CD4-positive, alpha-beta T cell treated with Interleukin-17A for 1 hour (primary cell): ENCODE measurements around the gene ROR1.

Experiments used
- DNase-seq: peaks from one replicate; pipeline ENCODE4 v3.0.0-alpha.2; 2020

Gene ROR1

GRCh38 chr1:63914706-63915105, 140.9 kb downstream of the ROR1 start:
- no peak for DNase-seq

- no peak for DNase-seq
Observed at GRCh38 chr1:63915121-63915520, 141.3 kb downstream of the ROR1 start.

GRCh38 chr1:63916485-63917360, 142.9 kb downstream of the ROR1 start:
- no peak for DNase-seq

GRCh38 chr1:63917571-63918417, 144.0 kb downstream of the ROR1 start:
- DNase-seq, result no peak

GRCh38 chr1:63918418-63918945, 144.7 kb downstream of the ROR1 start:
- DNase-seq, result no peak

GRCh38 chr1:63920154-63921117, 146.6 kb downstream of the ROR1 start:
- no peak for DNase-seq

GRCh38 chr1:63921359-63921758, 147.5 kb downstream of the ROR1 start:
- no peak for DNase-seq

GRCh38 chr1:63921802-63922201, 148.0 kb downstream of the ROR1 start:
- no peak for DNase-seq

- DNase-seq, result no peak
Observed at GRCh38 chr1:63922848-63923247, 149.0 kb downstream of the ROR1 start.

- no peak for DNase-seq
Observed at GRCh38 chr1:63923302-63923701, 149.5 kb downstream of the ROR1 start.

GRCh38 chr1:63924600-63924999, 150.8 kb downstream of the ROR1 start:
- DNase-seq, result no peak

- no peak for DNase-seq
Observed at GRCh38 chr1:63928186-63929105, 154.6 kb downstream of the ROR1 start.

GRCh38 chr1:63929106-63929478, 155.3 kb downstream of the ROR1 start:
- DNase-seq, result no peak

GRCh38 chr1:63931468-63931867, 157.7 kb downstream of the ROR1 start:
- no peak for DNase-seq

GRCh38 chr1:63934697-63935096, 160.9 kb downstream of the ROR1 start:
- no peak for DNase-seq

- DNase-seq, result no peak
Observed at GRCh38 chr1:63935143-63935542, 161.3 kb downstream of the ROR1 start.

- DNase-seq, result no peak
Observed at GRCh38 chr1:63935553-63935952, 161.7 kb downstream of the ROR1 start.

GRCh38 chr1:63936276-63936675, 162.5 kb downstream of the ROR1 start:
- DNase-seq, result no peak

GRCh38 chr1:63936801-63937200, 163.0 kb downstream of the ROR1 start:
- no peak for DNase-seq

- DNase-seq, result no peak
Observed at GRCh38 chr1:63937461-63938022, 163.7 kb downstream of the ROR1 start.

- DNase-seq, result no peak
Observed at GRCh38 chr1:63940440-63940839, 166.6 kb downstream of the ROR1 start.
